Measurements from ENCODE around the gene PLXNA3.

PLXNA3 gene

DNA sequence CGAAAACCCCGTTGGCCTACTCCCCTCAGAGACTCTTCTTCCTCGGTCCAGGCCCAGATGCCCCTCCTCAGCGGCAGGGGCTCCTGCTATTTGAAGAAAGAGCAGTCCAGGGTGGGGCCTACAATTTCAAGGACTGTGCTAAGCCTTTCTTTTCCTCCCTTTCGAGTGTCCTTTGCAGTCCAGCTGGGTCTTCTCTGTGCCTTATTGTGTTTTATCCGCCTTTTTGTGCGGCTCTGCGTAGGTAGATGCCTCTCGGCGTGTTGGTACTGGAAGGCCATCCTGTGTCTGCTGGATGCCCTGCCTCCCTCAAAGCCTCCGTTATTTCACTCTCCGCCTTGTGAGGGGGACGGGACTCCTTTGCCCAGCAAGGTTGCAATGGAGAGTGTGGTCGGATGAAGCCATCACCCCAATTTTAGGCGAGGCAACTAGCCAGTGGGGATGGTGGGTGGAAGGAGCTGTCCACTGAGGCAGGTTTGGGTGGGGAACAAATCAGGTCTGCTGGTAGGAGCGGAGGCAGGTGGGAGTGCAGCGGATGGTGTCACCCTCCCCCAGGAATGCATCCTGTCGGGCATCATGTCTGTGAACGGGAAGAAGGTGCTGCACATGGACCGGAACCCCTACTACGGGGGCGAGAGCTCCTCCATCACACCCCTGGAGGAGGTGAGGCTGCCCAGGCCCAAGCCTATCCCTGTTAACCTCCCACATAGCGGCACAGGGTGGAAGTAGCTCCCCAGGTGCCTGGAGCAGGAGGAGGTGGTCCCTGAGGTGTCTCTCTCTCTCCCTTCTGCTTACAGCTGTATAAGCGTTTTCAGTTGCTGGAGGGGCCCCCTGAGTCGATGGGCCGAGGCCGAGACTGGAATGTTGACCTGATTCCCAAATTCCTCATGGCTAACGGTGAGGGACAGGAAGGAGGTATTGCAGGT is 19.8 kb upstream of the PLXNA3 start:
- H3K9ac ChIP-seq (ENCODE audit: low read length), result peak overlapping the region; percentile 82
- 51% methylated on average over 24 of the region's 28 CpGs for WGBS
- H3K36me3 ChIP-seq (ENCODE audit: control insufficient read depth in 1 of 2, insufficient read depth in 2 of 2, low read depth in 1 of 2, low read length in 2 of 2), result peaks cover 47 to 75% of the 10 kb centered on the region in 2 experiments
- H2BK5ac ChIP-seq (ENCODE audit: low read depth, low read length, poor library complexity, severe bottlenecking), result no peak overlapping the region
- peaks cover 5% of the 10 kb centered on the region for H3K79me1 ChIP-seq (replicated peaks; ENCODE audit: low read length, poor library complexity, severe bottlenecking)
- peaks cover 21% of the 10 kb centered on the region for H3K4me1 ChIP-seq (ENCODE audit: control insufficient read depth, insufficient read depth, low read depth, low read length)
- H4K8ac ChIP-seq (ENCODE audit: low read length), result no peak overlapping the region
- no peak overlapping the region for H3K23ac ChIP-seq (ENCODE audit: low read length in 2 of 2)
- peak overlapping the region; percentile 78 for H3K4me2 ChIP-seq (ENCODE audit: low read length, poor library complexity, severe bottlenecking)
- H2BK12ac ChIP-seq (ENCODE audit: low read length in 2 of 2), result no peak overlapping the region
- H3K4me3 ChIP-seq (ENCODE audit: insufficient read depth in 1 of 2, low read depth in 1 of 2, low read length in 2 of 2), result peak overlapping the region; percentile 78 to 83
- H3K9me3 ChIP-seq (ENCODE audit: control insufficient read depth, low read length), result no peaks in the 10 kb centered on the region
- H2AK5ac ChIP-seq (ENCODE audit: low read length, severe bottlenecking), result peak overlapping the region; percentile 69
- peak overlapping the region; percentile 51 to 85 for H3K4ac ChIP-seq (ENCODE audit: low read depth in 1 of 2, low read length in 2 of 2)
- H2BK120ac ChIP-seq (ENCODE audit: low read depth, low read length), result no peak overlapping the region
- no peak for DNase-seq
- H3K27ac ChIP-seq (ENCODE audit: low read length, poor library complexity, severe bottlenecking), result peak overlapping the region; percentile 43
- H3K27me3 ChIP-seq (ENCODE audit: control insufficient read depth in 1 of 2, insufficient read depth in 1 of 2, low read length in 2 of 2), result no peaks in the 10 kb centered on the region
- no peak overlapping the region for H2AFZ ChIP-seq (ENCODE audit: low read depth, low read length)
- H2BK15ac ChIP-seq (ENCODE audit: low read depth, poor library complexity, severe bottlenecking), result no peak overlapping the region
- no peak overlapping the region for H3K18ac ChIP-seq (ENCODE audit: low read depth in 1 of 2, low read length in 2 of 2)
- H4K91ac ChIP-seq (ENCODE audit: low read length), result no peak overlapping the region
- H3K14ac ChIP-seq (ENCODE audit: low read length in 2 of 2), result no peak overlapping the region

DNA sequence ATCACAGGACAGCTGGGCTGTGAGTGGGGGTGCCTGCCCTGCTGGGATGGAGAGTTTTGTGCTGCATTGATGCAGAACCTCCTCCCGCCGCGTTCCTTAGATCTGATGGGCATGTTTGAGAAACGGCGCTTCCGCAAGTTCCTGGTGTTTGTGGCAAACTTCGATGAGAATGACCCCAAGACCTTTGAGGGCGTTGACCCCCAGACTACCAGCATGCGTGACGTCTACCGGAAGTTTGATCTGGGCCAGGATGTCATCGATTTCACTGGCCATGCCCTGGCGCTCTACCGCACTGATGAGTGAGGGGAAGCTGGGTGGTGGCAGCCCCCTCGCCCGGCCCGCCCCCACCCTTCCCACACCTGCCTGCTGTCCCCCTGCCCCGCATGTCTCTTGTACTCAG is 18.2 kb upstream of the PLXNA3 start:
- no peak overlapping the region for H3K27ac ChIP-seq (ENCODE audit: low read length, poor library complexity, severe bottlenecking)

DNA sequence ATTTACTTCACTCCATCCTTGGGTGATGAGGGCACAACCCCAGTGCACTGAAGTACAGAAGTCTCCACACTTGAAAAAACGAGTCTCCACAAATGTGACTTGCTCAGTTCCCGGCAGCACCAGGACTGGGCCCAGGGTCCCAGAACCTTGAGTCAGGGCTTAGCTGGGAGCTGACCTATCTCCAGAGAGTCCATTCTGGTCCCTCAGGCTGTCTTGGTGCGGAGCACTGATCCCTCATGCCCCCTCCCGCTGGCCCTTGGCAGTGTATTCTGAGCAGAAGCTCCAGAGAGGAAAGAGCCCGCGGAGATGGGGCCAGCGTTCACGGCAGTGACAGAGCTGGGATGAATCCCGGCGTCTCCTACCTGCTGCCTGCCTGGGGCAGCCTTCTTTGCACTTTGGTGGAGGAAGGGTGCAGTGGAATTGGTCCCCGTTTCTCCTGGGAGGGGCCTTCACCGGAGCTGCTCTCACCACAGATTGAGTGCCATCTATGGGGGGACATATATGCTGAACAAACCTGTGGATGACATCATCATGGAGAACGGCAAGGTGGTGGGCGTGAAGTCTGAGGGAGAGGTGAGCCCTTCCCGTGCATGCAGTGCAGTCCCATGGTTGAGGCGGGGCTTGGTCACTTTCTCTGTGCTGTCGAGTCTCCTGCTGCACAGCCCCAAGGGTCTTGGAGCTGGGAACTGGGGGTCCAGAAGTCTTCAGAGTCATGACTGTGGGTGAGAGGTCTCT is 17.3 kb upstream of the PLXNA3 start:
- no peak overlapping the region for H3K4me2 ChIP-seq (ENCODE audit: low read length, poor library complexity, severe bottlenecking)
- no peak overlapping the region for H3K27ac ChIP-seq (ENCODE audit: low read length, poor library complexity, severe bottlenecking)
- no peak overlapping the region for H2AK5ac ChIP-seq (ENCODE audit: low read length, severe bottlenecking)
- 97% methylated on average over 17 of the region's 17 CpGs for WGBS
- H2BK12ac ChIP-seq (ENCODE audit: low read length in 2 of 2), result no peak overlapping the region
- H3K18ac ChIP-seq (ENCODE audit: low read depth in 1 of 2, low read length in 2 of 2), result no peak overlapping the region
- peaks cover 26% of the 10 kb centered on the region for H3K4me1 ChIP-seq (ENCODE audit: control insufficient read depth, insufficient read depth, low read depth, low read length)
- no peak overlapping the region for H2AFZ ChIP-seq (ENCODE audit: low read depth, low read length)
- no peak overlapping the region for H2BK5ac ChIP-seq (ENCODE audit: low read depth, low read length, poor library complexity, severe bottlenecking)
- no peak overlapping the region for H4K91ac ChIP-seq (ENCODE audit: low read length)
- no peak overlapping the region for H3K4me3 ChIP-seq (ENCODE audit: insufficient read depth in 1 of 2, low read depth in 1 of 2, low read length in 2 of 2)
- no peak overlapping the region for H3K23ac ChIP-seq (ENCODE audit: low read length in 2 of 2)
- peaks cover 4% of the 10 kb centered on the region for H3K79me1 ChIP-seq (replicated peaks; ENCODE audit: low read length, poor library complexity, severe bottlenecking)
- H3K9me3 ChIP-seq (ENCODE audit: control insufficient read depth, low read length), result no peaks in the 10 kb centered on the region
- peaks cover 32 to 57% of the 10 kb centered on the region in 2 experiments for H3K36me3 ChIP-seq (ENCODE audit: control insufficient read depth in 1 of 2, insufficient read depth in 2 of 2, low read depth in 1 of 2, low read length in 2 of 2)
- DNase-seq, result no peak
- H3K4ac ChIP-seq (ENCODE audit: low read depth in 1 of 2, low read length in 2 of 2), result no peak overlapping the region
- H2BK120ac ChIP-seq (ENCODE audit: low read depth, low read length), result no peak overlapping the region
- no peak overlapping the region for H4K8ac ChIP-seq (ENCODE audit: low read length)
- no peak overlapping the region for H3K9ac ChIP-seq (ENCODE audit: low read length)
- H2BK15ac ChIP-seq (ENCODE audit: low read depth, poor library complexity, severe bottlenecking), result no peak overlapping the region
- no peak overlapping the region for H3K14ac ChIP-seq (ENCODE audit: low read length in 2 of 2)
- H3K27me3 ChIP-seq (ENCODE audit: control insufficient read depth in 1 of 2, insufficient read depth in 1 of 2, low read length in 2 of 2), result no peaks in the 10 kb centered on the region

More for the DNA sequence above, 18.2 kb upstream of the PLXNA3 start:
- Histone ChIP-seq H3K4me2 (ENCODE audit: low read length, poor library complexity, severe bottlenecking) (no peak overlapping the region), H2BK5ac (ENCODE audit: low read depth, low read length, poor library complexity, severe bottlenecking) (no peak overlapping the region), H2BK15ac (ENCODE audit: low read depth, poor library complexity, severe bottlenecking) (no peak overlapping the region), H4K8ac (ENCODE audit: low read length) (no peak overlapping the region), H3K18ac (ENCODE audit: low read depth in 1 of 2, low read length in 2 of 2) (no peak overlapping the region), H2BK12ac (ENCODE audit: low read length in 2 of 2) (no peak overlapping the region), H3K9ac (ENCODE audit: low read length) (no peak overlapping the region), H3K14ac (ENCODE audit: low read length in 2 of 2) (no peak overlapping the region), H2AFZ (ENCODE audit: low read depth, low read length) (no peak overlapping the region), H3K79me1 (replicated peaks; ENCODE audit: low read length, poor library complexity, severe bottlenecking) (peaks cover 2% of the 10 kb centered on the region), H4K91ac (ENCODE audit: low read length) (no peak overlapping the region), H2BK120ac (ENCODE audit: low read depth, low read length) (no peak overlapping the region), H3K9me3 (ENCODE audit: control insufficient read depth, low read length) (no peaks in the 10 kb centered on the region), H3K4me3 (ENCODE audit: insufficient read depth in 1 of 2, low read depth in 1 of 2, low read length in 2 of 2) (no peak overlapping the region), H3K4ac (ENCODE audit: low read depth in 1 of 2, low read length in 2 of 2) (no peak overlapping the region), H2AK5ac (ENCODE audit: low read length, severe bottlenecking) (no peak overlapping the region), H3K4me1 (ENCODE audit: control insufficient read depth, insufficient read depth, low read depth, low read length) (peaks cover 16% of the 10 kb centered on the region), H3K27me3 (ENCODE audit: control insufficient read depth in 1 of 2, insufficient read depth in 1 of 2, low read length in 2 of 2) (no peaks in the 10 kb centered on the region), H3K36me3 (ENCODE audit: control insufficient read depth in 1 of 2, insufficient read depth in 2 of 2, low read depth in 1 of 2, low read length in 2 of 2) (peaks cover 38 to 60% of the 10 kb centered on the region in 2 experiments), H3K23ac (ENCODE audit: low read length in 2 of 2) (no peak overlapping the region)
- 97% methylated on average over 8 of the region's 18 CpGs for WGBS
- no peak for DNase-seq

DNA sequence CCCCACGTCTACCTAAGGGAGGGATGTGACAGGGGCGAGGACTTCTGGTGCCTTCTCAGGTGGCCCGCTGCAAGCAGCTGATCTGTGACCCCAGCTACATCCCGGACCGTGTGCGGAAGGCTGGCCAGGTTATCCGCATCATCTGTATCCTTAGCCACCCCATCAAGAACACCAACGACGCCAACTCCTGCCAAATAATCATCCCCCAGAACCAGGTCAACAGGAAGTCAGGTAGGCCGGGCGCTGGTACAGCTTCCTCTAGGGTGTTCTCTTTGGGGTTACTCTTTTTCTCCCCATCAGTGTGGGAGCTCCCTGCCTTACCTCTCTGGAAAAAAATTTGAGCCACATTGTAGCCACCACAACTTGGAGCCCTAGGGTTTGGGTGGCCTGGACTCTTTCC is 16.5 kb upstream of the PLXNA3 start:
- Histone ChIP-seq H3K4ac (ENCODE audit: low read depth in 1 of 2, low read length in 2 of 2) (no peak overlapping the region), H3K23ac (ENCODE audit: low read length in 2 of 2) (no peak overlapping the region), H3K9ac (ENCODE audit: low read length) (no peak overlapping the region), H2BK12ac (ENCODE audit: low read length in 2 of 2) (no peak overlapping the region), H3K14ac (ENCODE audit: low read length in 2 of 2) (no peak overlapping the region), H2AFZ (ENCODE audit: low read depth, low read length) (no peak overlapping the region), H4K91ac (ENCODE audit: low read length) (no peak overlapping the region), H3K27ac (ENCODE audit: low read length, poor library complexity, severe bottlenecking) (no peak overlapping the region), H2BK120ac (ENCODE audit: low read depth, low read length) (no peak overlapping the region), H3K4me3 (ENCODE audit: insufficient read depth in 1 of 2, low read depth in 1 of 2, low read length in 2 of 2) (no peak overlapping the region), H3K4me1 (ENCODE audit: control insufficient read depth, insufficient read depth, low read depth, low read length) (peaks cover 31% of the 10 kb centered on the region), H3K79me1 (replicated peaks; ENCODE audit: low read length, poor library complexity, severe bottlenecking) (peaks cover 5% of the 10 kb centered on the region), H3K9me3 (ENCODE audit: control insufficient read depth, low read length) (no peaks in the 10 kb centered on the region), H2AK5ac (ENCODE audit: low read length, severe bottlenecking) (no peak overlapping the region), H2BK5ac (ENCODE audit: low read depth, low read length, poor library complexity, severe bottlenecking) (no peak overlapping the region), H3K18ac (ENCODE audit: low read depth in 1 of 2, low read length in 2 of 2) (no peak overlapping the region), H3K36me3 (ENCODE audit: control insufficient read depth in 1 of 2, insufficient read depth in 2 of 2, low read depth in 1 of 2, low read length in 2 of 2) (peaks cover 36 to 59% of the 10 kb centered on the region in 2 experiments), H3K4me2 (ENCODE audit: low read length, poor library complexity, severe bottlenecking) (no peak overlapping the region), H2BK15ac (ENCODE audit: low read depth, poor library complexity, severe bottlenecking) (no peak overlapping the region), H4K8ac (ENCODE audit: low read length) (no peak overlapping the region), H3K27me3 (ENCODE audit: control insufficient read depth in 1 of 2, insufficient read depth in 1 of 2, low read length in 2 of 2) (no peaks in the 10 kb centered on the region)
- 98% methylated on average over 7 of the region's 11 CpGs for WGBS
- DNase-seq, result no peak

Measured in mesenchymal stem cell (in vitro differentiated cells and primary cell).